Uterus (tissue), 4 donors: Measurements from ENCODE around the gene CACNA1C. TPM values are rescaled to one million over a fixed set of nuclear protein-coding genes. Genes with fewer than 3 reads are reported as not detected.
"Not testable (repeated sequence)": the region's sequence is repeated elsewhere in the genome, so short reads cannot be mapped to it uniquely, and the experiment has no call there.

Experiments used
- DNase-seq, 2 donors: peaks; one replicate each; pipeline ENCODE4 v3.0.0-alpha.2; 2019 to 2020
- H3K27ac ChIP-seq, 2 donors: fragments of 200-600 bp; sonication (generic); 1 replicate in 1 of 2; 2 replicates in 1 of 2; pipeline ENCODE4 v1.5.1; 2016 to 2018
- H3K27me3 ChIP-seq, 2 donors: fragments of 200-600 bp; sonication (generic); one replicate each; pipeline ENCODE4 v1.5.1; 2018 to 2019; ENCODE audit warnings: control low read depth in 1 of 2
- H3K36me3 ChIP-seq, 2 donors: fragments of 200-600 bp; sonication (generic); one replicate each; pipeline ENCODE4 v1.5.1; 2019; ENCODE audit warnings: control low read depth in 1 of 2
- H3K4me1 ChIP-seq, 2 donors: fragments of 200-600 bp; sonication (generic); one replicate each; pipeline ENCODE4 v1.5.1; 2018 to 2019; ENCODE audit warnings: control low read depth in 1 of 2
- H3K4me3 ChIP-seq, 2 donors: fragments of 200-600 bp; sonication (generic); 1 replicate in 1 of 2; 2 replicates in 1 of 2; pipeline ENCODE4 v1.5.1; 2018 to 2019; ENCODE audit warnings: mild to moderate bottlenecking in 1 of 2
- H3K9me3 ChIP-seq, 2 donors: fragments of 200-600 bp; sonication (generic); one replicate each; pipeline ENCODE4 v1.5.1; 2019; ENCODE audit warnings: control low read depth in 1 of 2
- CTCF ChIP-seq, 4 experiments: fragments of 200-600 bp in 2 of 4; fragments of 450-650 bp in 2 of 4; sonication (generic) in 2 of 4; IDR thresholded peaks; one replicate each; pipeline ENCODE4 v1.5.1; 2016 to 2019; ENCODE audit warnings: antibody characterized with exemption in 4 of 4, mild to moderate bottlenecking in 2 of 4, moderate library complexity in 1 of 4
- POLR2A ChIP-seq, 2 donors: fragments of 450-650 bp; IDR thresholded peaks; one replicate each; pipeline ENCODE4 v1.6.1; 2016; ENCODE audit warnings: antibody characterized with exemption in 2 of 2, mild to moderate bottlenecking in 1 of 2, moderate library complexity in 1 of 2
- intact Hi-C: fragments of 100-400 bp; cut with DNase I; formaldehyde crosslinking; loops from one replicate; pipeline ENCODE4 v1.15.1; 2023; ENCODE audit warnings: low total_unique reads
- total RNA-seq, 4 donors: library from RNA; depleted of rRNA in 3 of 4; stranded (reverse); fragments of >200 nt in 3 of 4; gene quantifications; one replicate each; pipeline versions ENCODE4 v1.1.0 to v1.2.4, GENCODE V29; 2014 to 2023
- donor health status: DM: yes; HTN: yes; CAD: no.

The CACNA1C gene
- total RNA-seq, 4 donors from 2014 or later = 15.9 to 121 (median 32.1) TPM

- H3K9me3 ChIP-seq = no peaks in the 10 kb centered on the region
- peaks cover 0 to 7% of the 10 kb centered on the region in 2 donors for H3K4me1 ChIP-seq
- no peak for TF ChIP-seq POLR2A (IDR thresholded peaks at IDR 0.05)
- TF ChIP-seq CTCF (IDR thresholded peaks at IDR 0.05) = no peak
- peak overlapping the region in 1 of 2 donors; percentile 19 for H3K27ac ChIP-seq
- no peak for DNase-seq
- no peaks in the 10 kb centered on the region for H3K27me3 ChIP-seq
- intact Hi-C loops = no loop called here
- no peak overlapping the region for H3K4me3 ChIP-seq
- H3K36me3 ChIP-seq = no peaks in the 10 kb centered on the region
Measured at GRCh38 chr12:2251526-2252209, 198.9 kb downstream of the CACNA1C start.

- no peak overlapping the region for H3K27ac ChIP-seq
- H3K4me1 ChIP-seq = peaks cover 0 to 4% of the 10 kb centered on the region in 2 donors
- no peaks in the 10 kb centered on the region for H3K27me3 ChIP-seq
- no peaks in the 10 kb centered on the region for H3K9me3 ChIP-seq
- intact Hi-C loops = no loop called here
- TF ChIP-seq POLR2A (IDR thresholded peaks at IDR 0.05) = no peak
- no peak for TF ChIP-seq CTCF (IDR thresholded peaks at IDR 0.05)
- no peaks in the 10 kb centered on the region for H3K36me3 ChIP-seq
- DNase-seq = no peak
- H3K4me3 ChIP-seq = no peak overlapping the region
Measured at GRCh38 chr12:2255311-2255710, 202.5 kb downstream of the CACNA1C start.

- H3K9me3 ChIP-seq, intact Hi-C loops, H3K27ac ChIP-seq, H3K36me3 ChIP-seq, H3K27me3 ChIP-seq, H3K4me1 ChIP-seq, DNase-seq, H3K4me3 ChIP-seq: not testable (repeated sequence)
Measured at GRCh38 chr12:2255731-2256130, 202.9 kb downstream of the CACNA1C start.

GRCh38 chr12:2256453-2256852, 203.7 kb downstream of the CACNA1C start:
- no peak overlapping the region for H3K4me3 ChIP-seq
- H3K27me3 ChIP-seq = no peaks in the 10 kb centered on the region
- H3K36me3 ChIP-seq = no peaks in the 10 kb centered on the region
- TF ChIP-seq POLR2A (IDR thresholded peaks at IDR 0.05) (no peak), CTCF (IDR thresholded peaks at IDR 0.05) (no peak)
- no peaks in the 10 kb centered on the region for H3K4me1 ChIP-seq
- no peak overlapping the region for H3K27ac ChIP-seq
- intact Hi-C loops = no loop called here
- H3K9me3 ChIP-seq = no peaks in the 10 kb centered on the region
- no peak for DNase-seq

- intact Hi-C loops = no loop called here
- Histone ChIP-seq H3K36me3 (no peaks in the 10 kb centered on the region), H3K4me3 (no peak overlapping the region), H3K27ac (no peak overlapping the region), H3K4me1 (no peaks in the 10 kb centered on the region), H3K27me3 (no peaks in the 10 kb centered on the region), H3K9me3 (no peaks in the 10 kb centered on the region)
- no peak for DNase-seq
- no peak for TF ChIP-seq POLR2A (IDR thresholded peaks at IDR 0.05)
- no peak for TF ChIP-seq CTCF (IDR thresholded peaks at IDR 0.05)
Measured at GRCh38 chr12:2256915-2257314, 204.1 kb downstream of the CACNA1C start.

GRCh38 chr12:2258025-2258424, 205.2 kb downstream of the CACNA1C start:
- TF ChIP-seq CTCF (IDR thresholded peaks at IDR 0.05) (no peak), POLR2A (IDR thresholded peaks at IDR 0.05) (no peak)
- Histone ChIP-seq H3K27ac (no peak overlapping the region), H3K9me3 (no peaks in the 10 kb centered on the region), H3K36me3 (no peaks in the 10 kb centered on the region), H3K4me1 (no peaks in the 10 kb centered on the region), H3K4me3 (no peak overlapping the region), H3K27me3 (no peaks in the 10 kb centered on the region)
- intact Hi-C loops = no loop called here
- no peak for DNase-seq
